Measurements from ENCODE around the gene SDK1.

GRCh38 chr7:4143006-4143405 is 842.0 kb downstream of the SDK1 start:
- TF ChIP-seq POLR2A (IDR thresholded peaks at IDR 0.05; ENCODE audit: low read length) (no peak), GATA1 (IDR thresholded peaks at IDR 0.05; ENCODE audit: low read depth, low read length) (no peak)
